CD14-positive monocyte (primary cell): Measurements from ENCODE around the gene FIGN. TPM values are rescaled to one million over a fixed set of nuclear protein-coding genes. Genes with fewer than 3 reads are reported as not detected.

Source experiments
- DNase-seq, 3 donors: peaks; one replicate each; pipeline ENCODE4 v3.0.0-alpha.2; 2011 to 2022
- H2AFZ ChIP-seq: 2 replicates; pipeline ENCODE4 v1.6.0; 2012; ENCODE audit warnings: mild to moderate bottlenecking, low read depth, low read length, inconsistent platforms; ENCODE audit not compliant: insufficient read depth, poor library complexity, severe bottlenecking
- H3K27ac ChIP-seq, 2 donors: 1 replicate in 1 of 2; 2 replicates in 1 of 2; pipeline ENCODE4 v1.5.1; 2012 to 2013; ENCODE audit warnings: low read length in 2 of 2, control low read depth in 1 of 2, inconsistent platforms in 1 of 2, low read depth in 1 of 2, mild to moderate bottlenecking in 1 of 2
- H3K27me3 ChIP-seq, 2 donors: one replicate each; pipeline versions ENCODE4 v1.6.0 to v1.6.1; 2011 to 2013; ENCODE audit warnings: low read length in 2 of 2; ENCODE audit not compliant: control insufficient read depth in 2 of 2, insufficient read depth in 2 of 2
- H3K36me3 ChIP-seq, 2 donors: replicated peaks in 1 of 2; 1 replicate in 1 of 2; 2 replicates in 1 of 2; pipeline versions ENCODE4 v1.5.1 to v1.6.1; 2012 to 2013; ENCODE audit warnings: low read length in 2 of 2, control low read depth in 1 of 2, inconsistent platforms in 1 of 2, mild to moderate bottlenecking in 1 of 2; ENCODE audit not compliant: insufficient read depth in 2 of 2, control insufficient read depth in 1 of 2
- H3K4me1 ChIP-seq, 2 donors: 1 replicate in 1 of 2; 2 replicates in 1 of 2; pipeline versions ENCODE4 v1.5.1 to v1.6.1; 2012 to 2013; ENCODE audit warnings: low read length in 2 of 2, control low read depth in 1 of 2, inconsistent platforms in 1 of 2, mild to moderate bottlenecking in 1 of 2, moderate library complexity in 1 of 2; ENCODE audit not compliant: insufficient read depth in 2 of 2, control insufficient read depth in 1 of 2
- H3K4me2 ChIP-seq: replicated peaks from 2 replicates; pipeline ENCODE3; 2012; ENCODE audit warnings: low read length, moderate library complexity, mild to moderate bottlenecking; ENCODE audit not compliant: poor library complexity, severe bottlenecking; ENCODE audit errors: extremely low read depth
- H3K4me3 ChIP-seq, 3 experiments: fragments of 200-600 bp in 1 of 3; sonication (generic) in 1 of 3; replicated peaks in 1 of 3; 1 replicate in 2 of 3; 2 replicates in 1 of 3; pipeline ENCODE4 v1.5.1; 2011 to 2013; ENCODE audit warnings: low read length in 3 of 3, mild to moderate bottlenecking in 3 of 3, control low read depth in 2 of 3, low read depth in 2 of 3, inconsistent platforms in 1 of 3, moderate library complexity in 1 of 3
- H3K79me2 ChIP-seq: 2 replicates; pipeline ENCODE4 v1.6.0; 2012; ENCODE audit warnings: mild to moderate bottlenecking, control low read depth, inconsistent platforms, low read length, moderate library complexity; ENCODE audit not compliant: insufficient read depth
- H3K9ac ChIP-seq: 2 replicates; pipeline ENCODE4 v1.6.0; 2017; ENCODE audit warnings: low read length, mild to moderate bottlenecking; ENCODE audit not compliant: insufficient read depth, poor library complexity, severe bottlenecking
- H3K9me3 ChIP-seq, 2 donors: replicated peaks in 1 of 2; 1 replicate in 1 of 2; 2 replicates in 1 of 2; pipeline versions ENCODE4 v1.5.1 to v1.6.1; 2012 to 2013; ENCODE audit warnings: low read length in 2 of 2, control low read depth in 1 of 2; ENCODE audit not compliant: control insufficient read depth in 1 of 2, insufficient read depth in 1 of 2
- H4K20me1 ChIP-seq: 2 replicates; pipeline ENCODE4 v1.6.0; 2012; ENCODE audit warnings: mild to moderate bottlenecking, low read length, control low read depth, moderate library complexity; ENCODE audit not compliant: insufficient read depth
- H3K27ac Mint-ChIP-seq, 7 donors: one replicate each; pipeline ENCODE4 v1.8.0; 2020; ENCODE audit warnings: mild to moderate bottlenecking in 7 of 7, mixed read lengths in 7 of 7, moderate library complexity in 6 of 7, inconsistent platforms in 2 of 7
- H3K27me3 Mint-ChIP-seq, 3 donors: one replicate each; pipeline ENCODE4 v1.8.0; 2021 to 2022; ENCODE audit warnings: low read depth in 3 of 3, mild to moderate bottlenecking in 3 of 3, mixed read lengths in 3 of 3, moderate library complexity in 3 of 3, inconsistent platforms in 1 of 3
- H3K36me3 Mint-ChIP-seq, 2 donors: one replicate each; pipeline ENCODE4 v1.8.0; 2020; ENCODE audit warnings: mixed read lengths in 2 of 2, inconsistent platforms in 1 of 2, mild to moderate bottlenecking in 1 of 2
- H3K4me1 Mint-ChIP-seq: one replicate; pipeline ENCODE4 v1.8.0; 2020; ENCODE audit warnings: mild to moderate bottlenecking, mixed read lengths
- H3K4me3 Mint-ChIP-seq, 2 donors: one replicate each; pipeline ENCODE4 v1.8.0; 2020; ENCODE audit warnings: mild to moderate bottlenecking in 2 of 2, mixed read lengths in 2 of 2, moderate library complexity in 1 of 2
- H3K9me3 Mint-ChIP-seq, 7 donors: one replicate each; pipeline ENCODE4 v1.8.0; 2020 to 2022; ENCODE audit warnings: mixed read lengths in 7 of 7, mild to moderate bottlenecking in 6 of 7, moderate library complexity in 6 of 7, inconsistent platforms in 2 of 7
- CTCF ChIP-seq: fragments of 200-600 bp; IDR thresholded peaks from one replicate; pipeline ENCODE4 v1.8.0; 2022; ENCODE audit warnings: antibody characterized with exemption, mild to moderate bottlenecking
- WGBS: methylation state at CpG from one replicate; pipeline ENCODE4 v1.1.5; 2013; ENCODE audit warnings: missing lambda C conversion rate; ENCODE audit not compliant: insufficient coverage; 5-methylcytosine and 5-hydroxymethylcytosine counted together
- intact Hi-C, 2 donors: fragments of 100-400 bp; cut with micrococcal nuclease; formaldehyde crosslinking; loops; one replicate each; pipeline versions ENCODE4 v1.15.0 to v1.15.1; 2023
- polyA plus RNA-seq, 3 donors: library from polyadenylated mRNA; depleted of rRNA in 1 of 3; unstranded in 2 of 3; stranded (reverse) in 1 of 3; fragments of 300-500 nt in 2 of 3; fragments of >200 nt in 1 of 3; fragmentation: Illumina TruSeq in 2 of 3; gene quantifications; 1 replicate in 2 of 3; 2 replicates in 1 of 3; pipeline ENCODE4 v1.2.3, GENCODE V29; 2012 to 2021

FIGN gene
- polyA plus RNA-seq, 3 donors: not detected

- Mint-ChIP-seq H3K36me3 (no peaks in the 10 kb centered on the region), H3K27ac (no peak overlapping the region), H3K4me3 (no peak overlapping the region), H3K9me3 (peaks cover 0 to 17% (median 7%) of the 10 kb centered on the region in 7 donors), H3K4me1 (no peaks in the 10 kb centered on the region), H3K27me3 (peaks cover 0 to 1% (median 0%) of the 10 kb centered on the region in 3 donors)
- no peak overlapping the region for H2AFZ ChIP-seq
- H3K36me3 ChIP-seq: no peaks in the 10 kb centered on the region
- no peak overlapping the region for H3K4me2 ChIP-seq
- H3K27ac ChIP-seq: no peak overlapping the region
- no peaks in the 10 kb centered on the region for H3K79me2 ChIP-seq
- no peak for DNase-seq
- H3K4me3 ChIP-seq: no peak overlapping the region
- no peak overlapping the region for H3K9ac ChIP-seq
- 40% methylated on average over 1 of the region's 2 CpGs for WGBS
- H4K20me1 ChIP-seq: no peaks in the 10 kb centered on the region
- no peaks in the 10 kb centered on the region for H3K27me3 ChIP-seq
- intact Hi-C loops: no loop called here
- H3K9me3 ChIP-seq: peaks cover 4 to 8% of the 10 kb centered on the region in 2 donors
- no peaks in the 10 kb centered on the region for H3K4me1 ChIP-seq
- no peak for TF ChIP-seq CTCF
Measured at GRCh38 chr2:163658556-163658955, 77.3 kb downstream of the FIGN start.

GRCh38 chr2:163657281-163657656 lies 78.5 kb downstream of the FIGN start:
- Histone ChIP-seq H3K36me3 (no peaks in the 10 kb centered on the region), H3K9me3 (peaks cover 0 to under 1% of the 10 kb centered on the region in 2 donors), H4K20me1 (no peaks in the 10 kb centered on the region), H2AFZ (no peak overlapping the region), H3K27ac (no peak overlapping the region), H3K4me2 (no peak overlapping the region), H3K4me3 (no peak overlapping the region), H3K27me3 (no peaks in the 10 kb centered on the region), H3K79me2 (no peaks in the 10 kb centered on the region), H3K9ac (no peak overlapping the region), H3K4me1 (no peaks in the 10 kb centered on the region)
- Mint-ChIP-seq H3K27me3 (no peaks in the 10 kb centered on the region), H3K4me1 (no peaks in the 10 kb centered on the region), H3K4me3 (no peak overlapping the region), H3K27ac (no peak overlapping the region), H3K9me3 (peaks cover 0 to 12% (median 2%) of the 10 kb centered on the region in 7 donors), H3K36me3 (no peaks in the 10 kb centered on the region)
- TF ChIP-seq CTCF: no peak
- intact Hi-C loops: no loop called here
- no CpG with 5 or more reads among the region's 3 CpGs for WGBS
- DNase-seq: no peak
